Inflammatory macrophage treated with lipopolysaccharide for 4 hours (primary cell): ENCODE results near the gene NPFF.
A peak's percentile ranks its signal among the peaks of the same experiment; 100 is the strongest.
"Not testable (repeated sequence)": the region's sequence is repeated elsewhere in the genome, so short reads cannot be mapped to it uniquely, and the experiment has no call there.

ENCODE experiments used
- DNase-seq: peaks from one replicate; pipeline ENCODE4 v3.0.0-alpha.2; 2020

NPFF gene, protein sequence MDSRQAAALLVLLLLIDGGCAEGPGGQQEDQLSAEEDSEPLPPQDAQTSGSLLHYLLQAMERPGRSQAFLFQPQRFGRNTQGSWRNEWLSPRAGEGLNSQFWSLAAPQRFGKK

DNA sequence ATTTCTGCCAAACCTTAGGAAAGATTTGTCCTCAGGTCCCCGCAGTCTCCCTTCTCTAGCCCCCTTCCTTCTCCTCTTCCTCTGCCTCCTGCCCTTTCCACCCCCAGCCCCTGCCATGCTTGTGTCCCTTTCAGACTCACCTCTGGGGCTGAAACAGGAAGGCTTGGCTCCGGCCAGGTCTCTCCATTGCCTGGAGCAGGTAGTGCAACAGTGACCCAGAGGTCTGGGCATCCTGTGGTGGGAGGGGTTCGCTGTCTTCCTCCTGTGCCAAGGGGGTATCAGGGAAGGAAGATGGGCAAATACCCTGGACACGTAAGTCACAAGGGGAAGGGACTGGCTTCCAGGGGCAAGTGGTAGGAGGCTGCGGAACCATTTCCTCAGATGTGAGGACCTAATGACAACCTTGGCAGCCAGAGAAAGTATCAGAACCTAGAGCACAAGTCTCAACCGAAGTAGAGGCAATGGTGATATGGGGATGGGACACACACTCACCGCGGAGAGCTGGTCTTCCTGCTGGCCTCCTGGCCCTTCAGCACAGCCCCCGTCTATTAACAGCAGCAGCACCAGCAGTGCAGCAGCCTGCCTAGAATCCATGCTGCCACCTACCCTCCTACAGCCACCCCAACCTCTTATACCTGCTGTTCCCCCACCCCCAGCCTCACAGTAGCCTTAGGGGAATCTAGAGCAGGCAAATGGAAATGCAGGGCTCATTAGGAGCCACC is at the start of gene NPFF:
NPFF (minus strand) TSS at position 604 of the 722 bp plus-strand sequence; CDS start at position 594, 10 bp downstream.
- DNase-seq, result no peak

DNA sequence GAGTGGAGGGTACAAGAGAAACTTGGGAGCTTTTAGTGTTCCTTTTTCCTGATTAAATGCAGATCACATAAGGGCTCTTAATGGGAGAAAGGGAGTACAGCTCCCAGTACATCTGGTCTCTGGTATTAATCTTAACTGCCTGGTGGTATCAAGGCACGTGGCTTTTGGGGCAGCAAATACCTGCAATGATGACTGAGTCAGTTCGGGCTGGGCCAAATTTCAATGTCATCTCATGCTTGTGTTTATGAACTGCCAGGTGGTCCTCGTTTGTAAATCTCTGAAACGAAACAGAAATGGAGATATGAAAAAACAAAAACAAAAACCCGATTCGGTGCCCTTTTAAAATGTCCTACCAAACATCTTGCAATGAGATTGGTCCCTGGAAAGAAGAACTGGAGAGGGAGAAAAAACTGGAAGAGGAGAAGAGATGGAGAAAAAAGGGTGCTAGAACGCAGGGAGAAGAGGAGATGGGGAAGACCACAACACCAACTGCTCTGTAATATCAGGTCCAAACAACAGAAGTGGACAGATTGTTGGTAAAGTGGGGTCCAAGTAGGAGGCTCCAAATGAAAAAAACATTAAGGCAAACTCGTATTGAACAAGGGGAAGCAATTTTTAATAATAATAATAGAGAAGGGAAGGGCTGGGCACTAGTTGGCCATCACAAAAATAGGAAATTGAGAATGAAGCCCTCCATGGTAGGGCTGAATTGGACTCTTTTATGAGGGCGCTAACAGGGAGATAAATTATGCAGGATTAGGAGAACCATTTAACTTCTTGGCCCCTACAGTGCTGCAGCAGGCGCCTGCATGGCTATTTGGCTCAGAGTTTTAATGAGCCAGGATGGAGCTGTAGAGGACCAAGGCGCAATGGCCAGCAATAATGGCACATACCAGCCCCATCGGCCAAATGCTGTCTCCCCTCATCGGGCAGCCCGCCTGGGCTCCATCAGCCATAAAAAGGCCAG is 45.4 kb upstream of the NPFF start:
- DNase-seq, result no peak

DNA sequence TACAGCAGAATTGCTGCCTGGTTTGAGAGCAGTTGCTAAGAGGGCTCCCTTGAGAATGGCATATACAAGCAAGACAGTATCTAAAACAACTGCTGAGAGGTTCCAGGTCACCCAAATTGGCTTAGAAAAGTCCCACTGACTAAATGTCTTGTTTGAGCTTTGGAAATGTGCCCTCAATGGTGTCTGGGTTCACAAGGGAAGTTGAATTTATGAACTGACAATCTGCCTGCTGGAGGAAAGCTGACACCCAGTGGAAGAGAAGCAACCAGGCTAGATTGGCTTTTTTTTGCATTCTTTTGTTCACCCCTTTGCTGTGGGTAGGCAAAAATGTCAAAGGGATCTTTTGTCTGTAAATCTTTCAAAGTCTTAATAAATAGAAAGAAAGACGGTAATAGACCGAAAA is 44.6 kb upstream of the NPFF start:
- no peak for DNase-seq

DNA sequence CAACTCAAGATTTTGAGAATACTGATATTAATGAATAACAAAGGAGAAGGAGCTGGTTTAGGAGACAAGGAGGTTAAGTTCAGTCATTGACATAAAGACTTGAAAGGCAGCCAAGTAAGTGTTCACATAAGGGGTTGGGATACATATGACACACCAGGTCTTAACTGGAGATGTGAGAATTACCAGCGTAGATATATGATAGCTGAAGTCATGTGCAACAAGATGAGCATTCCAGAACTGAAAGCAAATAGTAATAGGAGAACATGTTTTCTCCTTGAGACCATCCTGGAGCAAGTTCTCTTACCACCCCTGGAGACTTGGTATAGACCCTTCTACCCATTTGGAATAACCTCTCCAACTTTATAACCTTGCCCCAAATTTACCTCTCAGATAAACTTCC is 43.3 kb upstream of the NPFF start:
- no peak for DNase-seq

DNA sequence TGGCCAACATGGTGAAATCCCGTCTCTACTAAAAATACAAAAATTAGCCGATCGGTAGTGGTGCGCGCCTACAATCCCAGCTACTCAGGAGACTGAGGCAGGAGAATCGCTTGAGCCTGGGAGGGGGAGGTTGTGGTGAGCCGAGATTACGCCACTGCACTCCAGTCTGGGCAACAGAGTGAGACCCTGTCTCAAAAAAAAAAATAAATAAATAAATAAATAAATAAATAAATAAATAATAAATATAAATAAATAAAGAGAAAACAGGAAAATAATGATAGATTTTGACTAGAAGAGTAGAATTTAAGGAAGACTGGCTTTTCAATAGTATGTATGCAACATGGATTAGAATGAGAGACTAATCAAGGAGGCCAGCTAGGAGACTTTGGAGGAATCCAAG is 42.8 kb upstream of the NPFF start:
- not testable (repeated sequence) for DNase-seq

DNA sequence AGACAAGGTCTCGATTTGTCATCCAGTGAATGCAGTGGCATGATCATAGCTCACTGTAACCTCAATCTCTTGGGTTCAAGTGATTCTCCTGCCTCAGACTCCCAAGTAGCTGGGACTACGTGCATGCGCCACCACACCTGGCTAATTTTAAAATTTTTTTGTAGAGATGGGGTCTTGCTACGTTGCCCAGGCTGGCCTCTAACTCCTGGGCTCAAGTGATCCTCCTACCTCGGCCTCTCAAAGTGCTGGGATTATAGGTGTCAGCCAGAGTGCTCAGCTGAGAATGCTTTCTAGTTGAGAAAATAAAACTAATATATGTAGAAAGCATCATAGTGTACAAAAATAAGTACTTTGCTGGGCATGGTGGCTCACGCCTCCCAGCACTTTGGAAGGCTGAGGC is 41.1 kb upstream of the NPFF start:
- not testable (repeated sequence) for DNase-seq

DNA sequence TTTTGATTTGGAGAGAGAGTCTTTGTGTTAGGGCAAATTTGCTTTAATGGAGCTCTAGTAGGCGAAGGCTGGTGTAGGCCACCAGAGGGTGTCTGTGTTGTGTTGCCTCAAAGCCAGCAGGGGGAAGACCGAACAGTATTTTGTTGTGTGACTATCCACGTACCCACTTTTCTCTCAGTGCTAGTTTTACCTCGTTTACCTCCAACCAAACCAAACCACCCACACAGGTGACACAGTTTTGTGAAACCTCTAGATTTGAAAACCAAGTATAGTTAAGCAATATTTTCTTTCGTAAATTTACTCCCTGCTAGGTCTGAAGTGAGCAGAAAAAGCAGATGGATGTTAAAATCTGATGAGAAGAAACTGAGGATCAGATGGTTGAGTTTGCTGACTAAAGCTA is 36.3 kb upstream of the NPFF start:
- peak; percentile 47 for DNase-seq

DNA sequence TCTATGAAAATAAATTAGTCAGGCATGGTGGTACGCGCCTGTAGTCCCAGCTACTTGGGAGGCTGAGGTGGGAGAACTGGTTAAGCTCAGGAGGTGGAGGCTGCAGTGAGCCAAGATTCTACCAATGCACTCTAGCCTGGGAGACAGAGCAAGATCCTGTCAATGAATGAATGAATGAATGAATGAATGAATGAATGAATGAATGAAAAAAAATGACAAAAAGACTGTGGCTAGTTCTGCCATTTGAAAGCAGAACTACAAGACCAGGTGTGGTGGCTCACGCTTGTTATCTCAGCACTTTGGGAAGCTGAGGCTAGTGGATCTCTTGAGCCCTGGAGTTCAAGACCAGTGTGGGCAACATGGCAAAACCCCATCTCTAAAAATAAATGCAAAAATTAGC is 32.2 kb upstream of the NPFF start:
- DNase-seq, result no peak

DNA sequence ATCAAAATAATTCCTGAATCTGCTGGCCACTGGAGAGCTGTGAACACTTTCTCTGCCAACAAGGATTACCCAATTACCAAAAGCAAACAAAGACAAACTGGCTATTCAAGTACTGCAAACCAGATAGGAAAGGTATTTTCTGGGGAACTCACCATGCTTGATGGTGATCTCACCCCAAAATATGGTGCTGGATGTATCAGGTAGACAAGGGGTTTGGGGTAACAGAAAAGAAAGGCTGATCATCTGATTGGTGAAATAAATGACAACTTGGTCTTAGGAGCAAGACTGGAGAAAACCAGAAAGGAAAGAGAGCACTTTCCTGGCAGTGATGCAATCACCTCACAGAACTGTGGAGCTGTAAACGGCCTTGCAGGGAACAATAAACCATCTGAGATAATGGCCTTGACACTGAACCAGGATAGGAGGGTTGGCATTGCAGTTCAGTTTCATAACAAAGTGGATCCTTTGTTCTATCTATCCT is 31.0 kb upstream of the NPFF start:
- no peak for DNase-seq

DNA sequence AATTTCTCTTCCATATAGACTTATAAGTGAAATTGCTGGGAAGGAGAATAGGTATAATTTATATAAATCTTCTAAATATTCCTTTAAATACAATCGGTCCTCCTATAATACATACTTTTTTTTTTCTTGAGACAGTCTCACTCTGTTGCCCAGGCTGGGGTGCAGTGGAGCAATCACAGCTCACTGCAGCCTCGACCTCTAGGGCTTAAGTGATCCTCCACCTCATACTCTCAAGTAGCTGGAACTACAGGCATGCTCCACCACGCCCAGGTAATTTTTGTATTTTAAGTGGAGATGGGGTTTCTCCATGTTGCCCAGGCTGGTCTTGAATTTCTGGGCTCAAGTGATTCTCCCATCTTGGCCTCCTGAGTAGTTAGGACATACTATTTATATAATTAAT is 29.7 kb upstream of the NPFF start:
- no peak for DNase-seq

DNA sequence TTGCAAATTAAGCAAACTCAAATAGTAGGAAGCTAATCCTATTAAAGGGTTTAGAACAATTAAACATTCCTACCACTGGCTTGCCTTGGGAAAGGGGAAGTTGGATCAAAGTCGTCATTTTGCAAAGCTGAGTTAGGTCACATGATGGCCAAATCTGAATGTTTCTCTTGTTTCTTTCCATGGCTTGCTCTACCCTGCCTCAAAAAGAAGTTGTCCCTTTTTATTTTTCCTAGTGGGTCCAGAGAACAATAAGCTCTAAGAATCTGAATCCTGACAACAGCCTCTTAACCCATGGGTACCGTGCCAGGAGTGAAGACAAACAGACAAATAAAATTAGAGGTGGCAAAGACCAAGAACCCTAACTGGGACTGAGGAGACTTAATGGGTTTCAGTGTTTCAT is 26.2 kb upstream of the NPFF start:
- DNase-seq, result peak; percentile 56

DNA sequence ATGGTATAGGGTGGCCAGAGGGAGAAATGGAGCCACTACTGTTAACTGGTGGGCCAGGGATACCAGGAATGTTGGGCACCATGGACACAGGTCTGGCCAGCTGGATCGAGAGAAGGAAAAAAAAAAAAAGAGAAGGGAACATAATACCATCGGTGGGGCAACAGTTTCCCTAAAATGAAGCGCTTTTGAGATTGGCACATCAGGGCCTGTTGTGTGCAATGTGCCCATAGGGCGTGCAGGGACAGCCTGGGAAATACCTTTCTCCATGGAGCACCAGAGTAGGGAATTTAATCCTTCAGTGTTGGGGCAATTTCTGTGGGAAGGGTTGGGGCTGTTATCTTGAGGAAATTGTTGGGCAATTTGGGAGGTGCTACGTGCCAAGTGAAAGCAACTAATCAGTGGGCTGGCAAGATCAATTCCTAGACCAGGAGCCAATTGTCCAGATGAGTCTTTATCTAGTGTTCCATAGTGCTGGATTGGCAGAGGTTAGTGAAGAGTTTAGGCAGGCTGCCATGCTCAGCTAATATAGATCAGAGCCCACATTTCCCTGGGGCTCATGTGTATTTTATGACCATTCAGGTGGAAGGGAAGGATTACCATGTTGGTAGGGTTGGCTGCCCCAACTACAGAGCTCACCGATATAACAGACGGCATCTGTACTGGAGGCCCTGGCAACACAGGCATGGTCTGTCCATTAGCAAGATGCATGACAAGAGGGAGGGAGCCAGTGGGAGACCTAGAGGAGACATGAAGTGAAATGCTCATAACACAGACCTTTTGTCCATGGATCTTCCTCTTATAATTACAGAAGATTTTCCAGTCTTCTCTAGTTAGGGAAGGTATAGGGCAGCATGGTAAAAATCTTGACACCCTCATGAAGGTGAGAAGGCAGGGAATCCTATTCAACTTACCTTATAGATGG is 25.5 kb upstream of the NPFF start:
- DNase-seq, result peak; percentile 33

DNA sequence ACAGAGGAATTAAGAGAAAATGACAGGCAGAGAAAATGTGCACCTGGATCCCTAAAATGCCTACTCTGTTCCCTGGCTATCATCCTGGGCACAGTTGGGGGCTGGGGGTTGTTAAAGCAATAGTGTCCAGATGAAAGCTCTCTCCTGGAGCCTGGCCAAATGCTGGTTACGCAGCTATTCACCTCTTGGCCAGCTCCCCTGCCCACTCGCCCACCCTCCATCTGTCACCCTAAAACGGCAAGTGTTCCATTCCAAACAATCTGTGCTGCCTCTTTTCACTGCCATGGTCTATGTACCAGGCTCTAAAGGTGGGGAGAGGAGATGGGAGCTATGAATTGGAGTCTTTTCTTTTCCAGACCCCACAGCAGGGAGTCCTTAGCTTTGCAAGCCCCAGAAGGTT is 24.7 kb upstream of the NPFF start:
- DNase-seq, result no peak

DNA sequence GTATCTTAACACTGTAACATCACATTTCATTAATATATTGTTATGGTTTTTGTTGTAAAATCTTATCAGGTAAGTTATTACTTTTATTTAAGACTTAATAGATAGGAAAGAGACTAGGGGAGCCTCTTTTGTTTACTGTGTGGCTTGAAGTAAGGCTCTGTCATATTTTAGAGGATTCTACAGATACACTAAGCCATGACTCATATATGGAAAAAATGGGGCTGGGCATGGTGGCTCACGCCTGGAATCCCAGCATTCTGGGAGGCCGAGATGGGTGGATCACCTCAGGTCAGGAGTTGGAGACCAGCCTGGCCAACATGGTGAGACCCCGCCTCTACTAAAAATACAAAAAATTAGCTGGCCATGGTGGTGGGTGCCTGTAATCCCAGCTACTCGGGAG is 23.6 kb upstream of the NPFF start:
- no peak for DNase-seq

DNA sequence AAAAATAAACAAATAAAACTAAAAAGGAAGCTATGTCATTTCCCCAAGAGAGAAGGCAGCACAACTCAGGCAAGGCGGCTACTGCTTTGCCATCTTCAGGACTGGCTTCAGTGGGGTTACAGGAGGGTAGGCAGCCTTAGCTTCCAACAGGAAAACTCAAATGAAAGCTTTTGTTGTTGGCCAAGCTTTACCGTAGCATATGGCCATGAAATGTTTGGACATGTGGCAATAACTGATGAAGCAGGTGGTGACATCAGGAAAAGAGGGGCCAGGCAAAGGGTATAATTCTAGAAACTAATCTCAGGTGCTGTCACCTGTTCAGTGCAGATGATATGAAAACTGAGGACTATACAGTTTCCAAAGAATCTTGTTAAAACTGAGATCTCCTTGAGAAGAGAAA is 22.8 kb upstream of the NPFF start:
- no peak for DNase-seq

DNA sequence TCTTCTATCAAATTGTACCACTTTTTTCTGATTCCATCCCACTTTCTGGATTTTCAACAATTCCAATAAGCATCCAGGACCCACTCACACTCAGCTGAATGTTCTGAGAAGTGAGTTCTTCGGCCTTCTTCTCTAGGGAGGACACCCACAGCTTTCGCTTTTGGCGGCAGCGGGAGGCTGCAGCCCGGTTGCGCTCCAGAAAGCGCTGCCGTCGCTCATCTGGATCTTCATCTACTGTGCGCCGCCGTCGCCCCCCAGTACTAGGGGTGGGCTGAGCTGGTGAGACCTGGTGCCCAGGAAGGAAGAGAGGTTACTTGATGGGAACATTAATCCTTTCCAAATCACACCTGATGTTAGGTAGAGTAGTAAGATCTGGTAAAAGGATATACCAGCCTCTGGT is 17.2 kb upstream of the NPFF start:
- DNase-seq, result no peak

DNA sequence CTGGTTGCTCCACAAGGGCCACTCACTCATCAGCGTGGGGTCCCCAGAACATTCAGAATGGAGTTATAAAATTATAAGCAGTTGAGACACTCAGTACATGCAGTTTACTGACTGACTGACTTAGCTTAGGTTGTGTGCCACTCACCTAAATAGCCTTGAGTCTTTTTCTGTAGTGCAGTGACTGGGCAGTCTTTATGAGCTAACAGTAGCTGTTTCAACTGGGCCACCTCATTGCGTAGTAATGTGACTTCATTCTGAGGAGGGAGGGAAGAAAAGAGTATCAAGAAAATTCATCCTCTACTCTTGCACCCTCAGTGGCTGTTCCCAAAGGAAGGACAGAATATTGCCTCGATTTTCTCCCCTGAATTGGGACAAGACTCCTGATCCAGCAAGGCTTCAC is 15.8 kb upstream of the NPFF start:
- no peak for DNase-seq

DNA sequence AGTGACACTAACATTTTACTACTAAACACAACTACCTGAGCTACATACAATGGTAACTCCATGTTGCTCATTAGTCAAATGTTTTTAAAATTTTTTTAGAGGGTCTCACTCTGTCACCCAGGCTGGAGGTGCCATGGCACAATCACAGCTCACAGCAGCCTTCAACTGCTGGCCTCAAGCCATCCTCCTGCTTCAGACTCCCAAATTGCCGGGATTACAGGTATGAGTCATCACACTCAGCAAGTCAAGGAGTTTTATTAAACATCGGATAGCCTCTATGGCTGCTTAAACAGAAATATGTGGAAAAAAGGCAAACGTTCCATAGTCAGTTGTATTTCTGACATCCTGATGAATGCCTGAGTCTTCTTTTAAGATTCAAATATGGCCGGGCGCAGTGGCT is 11.1 kb upstream of the NPFF start:
- DNase-seq, result no peak

DNA sequence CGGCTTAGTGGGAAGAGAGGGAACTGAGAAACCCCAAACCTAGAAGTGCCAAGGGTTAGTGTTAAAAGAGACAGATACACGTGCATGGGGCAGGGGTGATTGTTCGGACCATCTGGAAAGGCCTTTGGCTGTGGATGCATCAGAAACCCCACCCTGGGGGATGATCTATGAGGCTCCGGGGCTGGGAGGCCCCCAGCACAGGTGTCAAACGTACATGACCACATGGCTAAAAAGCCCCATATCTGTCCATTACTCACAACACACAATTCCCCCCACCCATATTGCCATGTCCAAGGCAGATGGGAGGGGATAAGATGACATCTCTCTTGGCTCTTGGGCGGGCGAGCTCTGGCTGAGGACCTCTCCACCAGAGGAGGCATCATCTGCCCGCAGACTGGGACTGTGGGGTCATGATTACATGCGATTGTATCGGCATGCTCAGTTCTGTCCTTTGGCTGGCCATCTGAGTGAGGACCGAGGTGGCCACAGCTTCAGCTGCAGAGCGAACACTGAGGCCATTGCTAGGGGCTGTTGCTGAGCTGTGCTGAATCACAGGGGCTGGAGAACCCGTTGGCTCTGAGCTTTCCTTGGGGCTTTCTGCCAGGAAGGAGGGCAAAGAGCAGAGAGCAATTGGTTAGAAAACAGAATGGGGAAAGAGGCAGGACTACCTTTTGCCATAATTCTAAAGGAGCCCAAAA is 9.6 kb upstream of the NPFF start:
- DNase-seq, result no peak

DNA sequence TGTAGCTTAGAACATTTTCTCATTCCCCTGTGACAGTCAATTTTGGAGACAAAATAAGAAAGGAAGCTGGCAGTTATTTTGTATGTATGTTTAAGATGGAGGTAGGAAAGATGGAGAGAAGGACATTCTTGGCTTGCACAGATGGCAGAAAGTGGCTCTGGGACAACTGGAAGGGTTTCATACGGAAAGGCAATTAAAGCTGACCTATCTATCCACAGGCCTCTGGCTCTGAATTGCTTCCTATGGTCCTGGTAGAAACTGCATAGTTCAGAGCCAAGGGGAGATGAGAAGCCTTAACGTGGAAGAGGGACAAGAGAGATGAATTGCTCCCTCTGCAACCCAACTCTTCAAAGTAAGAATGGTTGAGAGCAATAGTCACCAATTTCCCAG is 8.0 kb upstream of the NPFF start:
- DNase-seq, result no peak

DNA sequence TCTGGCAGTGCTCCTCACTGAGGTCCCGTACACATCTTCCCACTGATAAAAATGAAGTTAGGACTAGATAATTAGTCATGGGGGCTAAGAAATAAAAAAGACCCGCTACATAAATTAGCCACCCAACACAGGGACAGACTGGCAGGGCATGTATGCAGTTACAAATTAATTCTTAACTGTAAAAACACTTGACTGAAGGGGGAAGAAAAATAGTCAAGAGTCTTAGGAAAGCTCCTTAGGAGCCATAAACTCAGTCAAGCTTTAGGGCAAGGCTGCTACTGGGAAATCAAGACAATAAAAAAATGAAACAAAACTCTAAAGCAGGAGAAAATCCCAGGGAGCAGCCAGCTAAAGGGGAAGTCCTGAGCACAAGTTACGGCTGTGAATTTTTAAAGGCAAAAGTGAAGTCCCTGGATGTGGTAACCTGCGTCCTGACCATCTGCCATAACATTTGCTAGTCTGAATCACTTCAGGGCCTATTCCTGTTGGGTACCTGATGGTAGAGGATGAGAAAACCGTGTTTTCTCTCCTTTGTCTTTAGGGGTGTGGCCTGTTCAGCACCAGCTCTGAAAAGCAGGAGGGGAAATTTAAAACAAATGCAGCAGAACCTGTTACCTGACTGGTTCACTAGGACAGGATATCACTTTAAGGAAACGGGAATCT is 7.5 kb upstream of the NPFF start:
- no peak for DNase-seq
